Adrenal gland (tissue), 12 donors: Measurements from ENCODE around the gene KLK15. TPM values are rescaled to one million over a fixed set of nuclear protein-coding genes. Genes with fewer than 3 reads are reported as not detected.
"Not testable (repeated sequence)": the region's sequence is repeated elsewhere in the genome, so short reads cannot be mapped to it uniquely, and the experiment has no call there.

Experiments used
- DNase-seq, 7 donors: peaks; one replicate each; pipeline ENCODE4 v3.0.0-alpha.2; 2019 to 2020
- H3K27ac ChIP-seq, 5 donors: fragments of 200-600 bp; sonication (generic) in 4 of 5; 1 replicate in 3 of 5; 2 replicates in 2 of 5; pipeline versions ENCODE4 v1.5.1 to v1.8.0; 2016 to 2020; ENCODE audit warnings: mild to moderate bottlenecking in 1 of 5
- H3K27me3 ChIP-seq: fragments of 200-600 bp; 2 replicates; pipeline ENCODE4 v1.8.0; 2021
- H3K36me3 ChIP-seq, 2 donors: fragments of 200-600 bp; replicated peaks in 1 of 2; 1 replicate in 1 of 2; 2 replicates in 1 of 2; pipeline versions ENCODE4 v1.5.1 to v1.8.0; 2018 to 2022
- H3K4me1 ChIP-seq, 2 donors: fragments of 200-600 bp; replicated peaks in 1 of 2; 1 replicate in 1 of 2; 2 replicates in 1 of 2; pipeline versions ENCODE4 v1.5.1 to v1.8.0; 2018 to 2021
- H3K4me3 ChIP-seq, 4 donors: fragments of 200-600 bp; sonication (generic) in 3 of 4; one replicate each; pipeline ENCODE4 v1.5.1; 2016 to 2018
- H3K9me3 ChIP-seq, 3 donors: fragments of 200-600 bp; sonication (generic) in 1 of 3; replicated peaks in 1 of 3; 1 replicate in 2 of 3; 2 replicates in 1 of 3; pipeline versions ENCODE4 v1.5.1 to v1.8.0; 2016 to 2021
- POLR2A ChIP-seq, 2 donors: fragments of 450-650 bp; IDR thresholded peaks; one replicate each; pipeline ENCODE4 v1.6.1; 2017; ENCODE audit warnings: antibody characterized with exemption in 2 of 2, mild to moderate bottlenecking in 2 of 2, moderate library complexity in 1 of 2
- WGBS, 4 donors: extraction: QIAGEN DNeasy Blood & Tissue Kit in 2 of 4; methylation state at CpG; one replicate each; pipeline versions ENCODE4 v1.1.5 to v1.1.7; 2013 to 2017; 5-methylcytosine and 5-hydroxymethylcytosine counted together
- intact Hi-C, 2 donors: fragments of 100-400 bp; cut with DNase I; formaldehyde crosslinking; loops; one replicate each; pipeline versions ENCODE4 v1.14.1 to v1.15.0; 2022 to 2023
- polyA plus RNA-seq, 3 donors: library from polyadenylated mRNA; stranded (reverse); fragments of 200-250 nt in 2 of 3; fragments of 350-450 nt in 1 of 3; fragmentation: Illumina TruSeq in 1 of 3; extraction: RNeasy Lipid Tissue Mini Kit (QIAGEN cat#74804) in 1 of 3; gene quantifications; one replicate each; pipeline ENCODE4 v1.2.3, GENCODE V29; 2013 to 2014
- total RNA-seq, 9 donors: library from RNA; depleted of rRNA in 4 of 9; stranded (reverse); fragments of >200 nt in 4 of 9; fragments of 120-200 nt in 1 of 9; fragmentation: NEBNext Ultra II Directional in 1 of 9; extraction: Animal tissue kit (Norgen Biotek cat#: 25700) in 1 of 9; gene quantifications; one replicate each; pipeline versions ENCODE4 v1.1.0 to v1.2.4, GENCODE V29; 2013 to 2023
- TF ChIP-seq, protein P1 (sequence below), 6 experiments: fragments of 450-650 bp in 4 of 6; fragments of 200-600 bp in 2 of 6; sonication (generic) in 1 of 6; IDR thresholded peaks; 1 replicate in 5 of 6; 2 replicates in 1 of 6; pipeline versions ENCODE4 v1.5.1 to v1.8.0; 2016 to 2021; ENCODE audit warnings: antibody characterized with exemption in 6 of 6, mild to moderate bottlenecking in 2 of 6, moderate library complexity in 1 of 6
- donor health status: healthy with polysubstance abuse.
- donor health status: Bipolar disorder and iron deficiency.
- donor health status: DM: yes; HTN: yes; CAD: no.
- donor health status: DM: no; HTN: no; CAD: no.
- donor health status: DM: no; HTN: no; CAD: no.
- donor health status: DM: yes; HTN: yes; CAD: no.

Gene KLK15
- total and polyA plus RNA-seq, 12 donors = 0.15 to 5.1 (median 0.99) TPM; not detected in 2

DNA sequence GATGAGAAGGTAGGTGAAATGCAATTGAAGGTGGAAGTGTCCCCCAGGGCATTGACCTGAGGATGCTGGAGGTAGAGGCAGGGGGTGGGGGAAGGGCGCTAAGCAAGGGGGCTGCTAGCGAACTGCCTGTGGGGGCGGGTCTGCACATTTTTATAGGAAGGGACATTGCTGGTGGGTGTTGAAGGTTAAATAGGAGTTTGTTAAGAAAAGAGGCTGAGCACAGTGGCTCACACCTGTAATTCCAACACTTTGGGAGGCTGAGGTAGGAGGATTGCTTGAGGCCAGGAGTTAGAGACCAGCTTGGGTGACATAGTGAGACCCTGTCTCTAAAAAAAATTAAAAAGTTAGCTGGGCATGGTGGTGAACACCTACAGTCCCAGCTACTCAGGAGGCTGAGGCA, 48.7 kb downstream of the KLK15 start:
- H3K4me3 ChIP-seq = no peak overlapping the region
- no peaks in the 10 kb centered on the region for H3K4me1 ChIP-seq
- WGBS, 4 donors = 81 to 94% (median 91%) methylated on average over 3 of the region's 3 CpGs
- peaks cover 15% of the 10 kb centered on the region for H3K27me3 ChIP-seq
- no peak overlapping the region for H3K27ac ChIP-seq
- H3K36me3 ChIP-seq = no peaks in the 10 kb centered on the region
- intact Hi-C loops = loop anchor here (5.0 to 10.0 kb wide), 5 partner anchors 77 to 430 kb away; no protein-coding TSS in a partner anchor
- TF ChIP-seq POLR2A (IDR thresholded peaks at IDR 0.05) = no peak
- TF ChIP-seq, protein P1, sequence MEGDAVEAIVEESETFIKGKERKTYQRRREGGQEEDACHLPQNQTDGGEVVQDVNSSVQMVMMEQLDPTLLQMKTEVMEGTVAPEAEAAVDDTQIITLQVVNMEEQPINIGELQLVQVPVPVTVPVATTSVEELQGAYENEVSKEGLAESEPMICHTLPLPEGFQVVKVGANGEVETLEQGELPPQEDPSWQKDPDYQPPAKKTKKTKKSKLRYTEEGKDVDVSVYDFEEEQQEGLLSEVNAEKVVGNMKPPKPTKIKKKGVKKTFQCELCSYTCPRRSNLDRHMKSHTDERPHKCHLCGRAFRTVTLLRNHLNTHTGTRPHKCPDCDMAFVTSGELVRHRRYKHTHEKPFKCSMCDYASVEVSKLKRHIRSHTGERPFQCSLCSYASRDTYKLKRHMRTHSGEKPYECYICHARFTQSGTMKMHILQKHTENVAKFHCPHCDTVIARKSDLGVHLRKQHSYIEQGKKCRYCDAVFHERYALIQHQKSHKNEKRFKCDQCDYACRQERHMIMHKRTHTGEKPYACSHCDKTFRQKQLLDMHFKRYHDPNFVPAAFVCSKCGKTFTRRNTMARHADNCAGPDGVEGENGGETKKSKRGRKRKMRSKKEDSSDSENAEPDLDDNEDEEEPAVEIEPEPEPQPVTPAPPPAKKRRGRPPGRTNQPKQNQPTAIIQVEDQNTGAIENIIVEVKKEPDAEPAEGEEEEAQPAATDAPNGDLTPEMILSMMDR (IDR thresholded peaks at IDR 0.05) = no peak
- H3K9me3 ChIP-seq = no peaks in the 10 kb centered on the region
- no peak for DNase-seq

DNA sequence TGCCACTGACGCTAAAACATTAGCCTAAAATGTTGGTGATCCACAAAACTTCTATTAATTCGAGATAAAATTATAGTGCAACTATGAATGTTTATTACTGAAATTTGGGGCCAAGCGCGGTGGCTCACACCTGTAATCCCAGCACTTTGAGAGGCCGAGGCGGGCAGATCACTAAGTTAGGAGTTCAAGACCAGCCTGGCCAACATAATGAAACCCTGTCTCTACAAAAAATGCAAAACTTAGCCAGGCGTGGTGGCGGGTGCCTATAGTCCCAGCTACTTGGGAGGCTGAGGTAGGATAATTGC, 49.6 kb downstream of the KLK15 start:
- H3K9me3 ChIP-seq, H3K4me3 ChIP-seq, H3K4me1 ChIP-seq, DNase-seq, H3K27ac ChIP-seq, H3K36me3 ChIP-seq: not testable (repeated sequence)
- intact Hi-C loops = loop anchor here (5.0 to 10.0 kb wide), 5 partner anchors 76 to 429 kb away; no protein-coding TSS in a partner anchor
- 30 to 37% (median 33%) methylated on average over 8 of the region's 8 CpGs for WGBS, 4 donors
- H3K27me3 ChIP-seq = peaks cover 24% of the 10 kb centered on the region

DNA sequence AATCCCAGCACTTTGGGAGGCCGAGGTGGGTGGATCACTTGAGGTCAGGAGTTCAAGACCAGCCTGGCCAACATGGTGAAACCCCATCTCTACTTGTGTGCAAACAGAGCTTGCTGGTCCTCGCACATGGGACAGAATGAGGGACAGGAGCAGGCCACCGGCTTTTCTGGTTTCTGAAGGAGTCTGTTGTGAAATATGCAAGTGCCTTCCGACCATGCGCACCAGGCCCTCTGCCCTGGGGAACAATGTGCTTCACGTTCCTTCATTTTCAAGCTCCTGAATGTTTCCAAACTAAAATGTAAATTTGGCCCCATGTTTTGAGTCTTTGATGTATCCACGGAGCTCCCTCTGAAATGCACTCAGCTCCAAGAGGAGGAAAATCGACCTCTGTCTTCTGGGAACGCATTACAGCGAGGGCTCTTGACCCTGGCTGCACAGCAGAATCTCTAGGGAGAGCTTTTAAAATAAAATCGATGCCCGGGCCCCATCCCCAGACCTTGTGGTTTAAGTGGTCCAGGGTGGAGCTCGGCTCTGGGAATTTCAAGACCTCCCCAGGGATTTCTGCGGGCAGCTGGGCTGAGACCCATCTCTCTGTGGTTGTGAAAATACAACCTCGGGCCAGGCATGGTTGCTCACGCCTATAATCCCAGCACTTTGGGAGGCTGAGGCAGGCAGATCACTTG, 52.5 kb downstream of the KLK15 start:
- Histone ChIP-seq H3K36me3 (no peaks in the 10 kb centered on the region), H3K9me3 (no peaks in the 10 kb centered on the region), H3K27ac (no peak overlapping the region), H3K27me3 (peaks cover 52% of the 10 kb centered on the region), H3K4me3 (no peak overlapping the region), H3K4me1 (no peaks in the 10 kb centered on the region)
- intact Hi-C loops = loop anchor here (5.0 to 10.0 kb wide), 5 partner anchors 74 to 426 kb away; no protein-coding TSS in a partner anchor
- WGBS, 4 donors = 56 to 72% (median 64%) methylated on average over 13 to 16 of the region's 16 CpGs
- TF ChIP-seq, protein P1 (IDR thresholded peaks at IDR 0.05) = no peak
- TF ChIP-seq POLR2A (IDR thresholded peaks at IDR 0.05) = no peak
- DNase-seq = no peak

DNA sequence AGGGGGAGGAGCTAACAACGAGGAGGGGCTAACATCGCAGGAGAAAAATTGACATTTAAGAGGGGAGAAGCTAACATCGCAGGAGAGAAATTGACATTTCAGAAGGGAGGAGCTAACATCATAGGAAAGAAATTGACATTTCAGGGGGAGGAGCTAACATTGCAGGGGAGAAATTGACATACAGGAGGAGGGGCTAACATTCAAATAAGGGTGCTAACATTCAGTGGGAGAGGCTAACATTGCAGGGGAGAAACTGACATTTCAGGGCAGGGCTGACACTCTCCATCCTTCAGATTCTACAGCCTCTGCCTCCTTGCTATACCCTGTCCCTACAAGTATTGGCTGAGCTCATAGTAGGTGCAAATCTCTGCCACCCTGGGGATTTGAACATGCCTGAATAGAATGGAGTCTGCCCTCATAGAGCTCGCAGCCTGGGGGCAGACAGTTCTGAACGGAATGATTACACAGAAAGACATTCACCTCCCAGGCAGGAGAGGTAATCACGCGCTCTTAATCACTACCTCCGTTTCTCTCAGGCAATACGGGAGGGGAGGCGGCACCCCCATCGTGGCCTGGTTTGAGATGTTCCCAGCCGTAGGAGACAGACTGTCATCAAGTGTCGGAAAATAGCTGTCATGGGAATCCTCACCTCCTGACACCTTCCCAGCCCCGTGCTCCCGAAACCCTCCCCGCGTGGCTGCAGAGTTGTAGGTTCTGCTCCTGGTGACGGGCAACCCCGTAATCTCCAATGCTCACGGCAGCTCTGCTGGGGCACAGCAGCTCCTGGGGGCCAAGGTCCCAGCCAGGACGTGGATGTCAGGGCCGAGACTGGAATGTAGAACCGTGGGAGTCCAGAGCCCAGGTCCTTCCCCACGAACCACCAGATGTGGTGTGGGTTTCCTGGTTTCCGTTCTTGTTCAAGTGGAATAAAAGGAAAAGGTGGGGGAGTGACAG, 53.6 kb downstream of the KLK15 start:
- TF ChIP-seq, protein P1 (IDR thresholded peaks at IDR 0.05) = no peak
- no peak for TF ChIP-seq POLR2A (IDR thresholded peaks at IDR 0.05)
- no peaks in the 10 kb centered on the region for H3K36me3 ChIP-seq
- DNase-seq = no peak
- H3K27ac ChIP-seq = no peak overlapping the region
- H3K4me1 ChIP-seq = no peaks in the 10 kb centered on the region
- no peaks in the 10 kb centered on the region for H3K9me3 ChIP-seq
- H3K27me3 ChIP-seq = peaks cover 55% of the 10 kb centered on the region
- no peak overlapping the region for H3K4me3 ChIP-seq
- intact Hi-C loops = loop anchor here (5.0 to 10.0 kb wide), 6 partner anchors 72 to 425 kb away; no protein-coding TSS in a partner anchor
- WGBS, 4 donors = 42 to 61% (median 46%) methylated on average over 17 to 25 of the region's 25 CpGs
